Activated naive CD4-positive, alpha-beta T cell treated with anti-CD3 and anti-CD28 coated beads, Interleukin-2, amount 50 U/mL, for 72 hours (primary cell): ENCODE measurements around the gene BCAS3. TPM values are rescaled to one million over a fixed set of nuclear protein-coding genes. Genes with fewer than 3 reads are reported as not detected.
A peak's percentile ranks its signal among the peaks of the same experiment; 100 is the strongest.
"Not testable (repeated sequence)": the region's sequence is repeated elsewhere in the genome, so short reads cannot be mapped to it uniquely, and the experiment has no call there.

ENCODE experiments used
- ATAC-seq, 2 donors: fragments of 150-1000 bp; cut with Tn5 transposase; 2 replicates each; pipeline ENCODE4 v1.10.0; 2021; ENCODE audit warnings: mild to moderate bottlenecking in 2 of 2, moderate library complexity in 2 of 2
- DNase-seq, 2 donors: peaks; one replicate each; pipeline ENCODE4 v3.0.0; 2021 to 2022; ENCODE audit warnings: low spot score in 2 of 2
- H3K27ac Mint-ChIP-seq, 2 donors: one replicate each; pipeline ENCODE4 v1.8.0; 2022; ENCODE audit warnings: mild to moderate bottlenecking in 2 of 2, mixed read lengths in 2 of 2
- H3K36me3 Mint-ChIP-seq, 2 donors: one replicate each; pipeline ENCODE4 v1.8.0; 2022; ENCODE audit warnings: mixed read lengths in 2 of 2
- H3K9me3 Mint-ChIP-seq, 2 donors: one replicate each; pipeline ENCODE4 v1.8.0; 2022; ENCODE audit warnings: mixed read lengths in 2 of 2
- total RNA-seq, 2 donors: library from RNA; stranded (reverse); gene quantifications; one replicate each; pipeline ENCODE4 v1.2.3, GENCODE V29; 2022

The BCAS3 gene
- total RNA-seq, 2 donors from 2014 or later = 10.5 to 24.4 TPM

- DNase-seq (no peak), ATAC-seq (no peak)
- H3K9me3 Mint-ChIP-seq = peaks cover 18 to 20% of the 10 kb centered on the region in 2 donors
- no peak overlapping the region for H3K27ac Mint-ChIP-seq
- H3K36me3 Mint-ChIP-seq = peaks cover 21 to 26% of the 10 kb centered on the region in 2 donors
Measured at GRCh38 chr17:61436273-61436672, 758.6 kb downstream of the BCAS3 start.

DNA sequence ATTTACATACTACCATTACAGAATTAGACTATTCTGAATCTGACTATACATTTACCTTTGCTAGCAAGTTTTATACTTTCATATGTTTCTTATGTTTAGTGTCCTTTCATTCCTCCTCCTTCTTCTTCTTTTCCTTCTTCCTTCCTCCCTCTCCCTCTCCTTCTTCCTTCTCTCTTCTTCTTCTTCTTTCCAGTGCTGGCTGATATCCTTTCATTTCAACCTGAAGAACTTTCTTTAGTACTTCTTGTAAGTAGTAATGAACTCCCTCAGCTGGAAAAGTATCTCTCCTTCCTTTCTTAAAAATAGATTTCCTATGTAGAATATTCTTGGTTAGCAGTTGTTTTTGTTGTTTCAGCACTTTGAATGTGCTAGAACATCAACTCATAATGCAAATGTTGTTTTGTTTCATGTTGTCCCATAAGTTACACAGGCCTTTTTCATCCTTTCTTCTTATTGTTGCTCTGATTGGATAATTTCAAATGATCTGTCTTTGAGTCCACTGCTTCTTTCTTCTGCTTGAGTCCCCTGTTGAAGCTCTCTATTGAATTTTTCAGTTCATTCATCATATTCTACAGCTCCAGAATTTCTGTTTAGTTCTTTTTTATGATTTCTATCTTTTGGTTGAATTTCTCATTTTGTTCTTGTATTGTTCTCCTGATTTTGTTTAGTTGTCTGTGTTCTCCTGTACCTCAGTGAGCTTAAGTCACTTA is 759.5 kb downstream of the BCAS3 start:
- no peak overlapping the region for H3K27ac Mint-ChIP-seq
- ATAC-seq = no peak
- H3K36me3 Mint-ChIP-seq = peaks cover 21 to 26% of the 10 kb centered on the region in 2 donors
- DNase-seq = no peak
- peaks cover 18 to 20% of the 10 kb centered on the region in 2 donors for H3K9me3 Mint-ChIP-seq

DNA sequence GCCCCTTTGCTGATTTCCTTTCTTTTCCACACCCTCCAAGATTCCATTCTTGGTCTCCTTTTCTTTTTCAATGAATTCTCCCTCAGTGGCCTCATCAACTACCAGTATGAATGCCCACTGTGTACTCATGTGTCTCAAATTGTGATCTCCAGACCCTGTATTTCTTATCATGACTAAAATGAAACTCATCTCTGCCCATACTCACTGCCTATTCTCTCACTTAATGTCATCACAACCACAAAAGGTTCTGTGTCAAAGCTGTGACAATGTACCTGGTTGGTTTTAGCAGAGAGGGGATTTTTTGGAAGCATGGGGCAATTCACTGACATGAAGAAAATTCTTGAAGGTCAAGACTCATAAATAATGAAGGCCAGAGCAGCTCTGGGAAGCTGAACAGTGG is 763.0 kb downstream of the BCAS3 start:
- ATAC-seq (peak; percentile 65 to 99), DNase-seq (no peak)
- H3K9me3 Mint-ChIP-seq = peaks cover 18 to 20% of the 10 kb centered on the region in 2 donors

GRCh38 chr17:61441507-61441906 is 763.9 kb downstream of the BCAS3 start:
- not testable (repeated sequence) for ATAC-seq, DNase-seq
- peaks cover 21 to 26% of the 10 kb centered on the region in 2 donors for H3K36me3 Mint-ChIP-seq

More for the DNA sequence above, 763.0 kb downstream of the BCAS3 start:
- Mint-ChIP-seq H3K36me3 (peaks cover 21 to 26% of the 10 kb centered on the region in 2 donors), H3K27ac (no peak overlapping the region)

GRCh38 chr17:61442136-61442775 is 764.6 kb downstream of the BCAS3 start:
- no peak overlapping the region for H3K27ac Mint-ChIP-seq
- H3K9me3 Mint-ChIP-seq = peaks cover 9 to 13% of the 10 kb centered on the region in 2 donors
- peaks cover 18 to 23% of the 10 kb centered on the region in 2 donors for H3K36me3 Mint-ChIP-seq
- ATAC-seq (no peak), DNase-seq (no peak)

More at GRCh38 chr17:61441507-61441906, 763.9 kb downstream of the BCAS3 start:
- H3K9me3 Mint-ChIP-seq = peaks cover 14 to 18% of the 10 kb centered on the region in 2 donors
- not testable (repeated sequence) for H3K27ac Mint-ChIP-seq

Other genes starting within 250 kb of the BCAS3 start
- gene APPBP2, start 151.6 kb upstream of the BCAS3 start, total RNA-seq = 10 to 100 TPM; 24.5 to 28.8 TPM
- 10 to 100 TPM; 10.7 to 24.6 TPM for gene PPM1D, start 77.7 kb upstream of the BCAS3 start, total RNA-seq